SK-MEL-5 (cell line): ENCODE measurements around the gene ESM1. TPM values are rescaled to one million over a fixed set of nuclear protein-coding genes. Genes with fewer than 3 reads are reported as not detected.
"Not testable (repeated sequence)": the region's sequence is repeated elsewhere in the genome, so short reads cannot be mapped to it uniquely, and the experiment has no call there.

Experiments
- DNase-seq: peaks from one replicate; pipeline ENCODE4 v3.0.0-alpha.2; 2016; ENCODE audit warnings: low read depth, low spot score
- in situ Hi-C: cut with HindIII; loops from 2 replicates; pipeline ENCODE4 v1.10.0; 2016; ENCODE audit warnings: low sequenced_read_pairs, high pct_unique_total_duplicates, low pct_unique_long_range_greater_than_20kb
- polyA plus RNA-seq, 2 experiments: library from polyadenylated mRNA; depleted of rRNA; stranded (reverse); fragments of >200 nt; gene quantifications; 2 replicates each; pipeline ENCODE4 v1.2.3, GENCODE V29; 2015
- total RNA-seq: library from RNA; depleted of rRNA; stranded (reverse); fragments of >200 nt; shearing (Covaris generic); gene quantifications from 2 replicates; pipeline ENCODE4 v1.2.3, GENCODE V29; 2014; rRNA removed

ESM1 gene, protein sequence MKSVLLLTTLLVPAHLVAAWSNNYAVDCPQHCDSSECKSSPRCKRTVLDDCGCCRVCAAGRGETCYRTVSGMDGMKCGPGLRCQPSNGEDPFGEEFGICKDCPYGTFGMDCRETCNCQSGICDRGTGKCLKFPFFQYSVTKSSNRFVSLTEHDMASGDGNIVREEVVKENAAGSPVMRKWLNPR
- total RNA-seq, result not detected in 2 replicates
- 0.08 and 0.37 TPM in 2 replicates for polyA plus RNA-seq (2015; cell fraction: cytosol; rRNA removed)
- 0.16 TPM in 1 of 2 replicates, not detected in the other for polyA plus RNA-seq (2015; cell fraction: nucleus; rRNA removed)

DNA sequence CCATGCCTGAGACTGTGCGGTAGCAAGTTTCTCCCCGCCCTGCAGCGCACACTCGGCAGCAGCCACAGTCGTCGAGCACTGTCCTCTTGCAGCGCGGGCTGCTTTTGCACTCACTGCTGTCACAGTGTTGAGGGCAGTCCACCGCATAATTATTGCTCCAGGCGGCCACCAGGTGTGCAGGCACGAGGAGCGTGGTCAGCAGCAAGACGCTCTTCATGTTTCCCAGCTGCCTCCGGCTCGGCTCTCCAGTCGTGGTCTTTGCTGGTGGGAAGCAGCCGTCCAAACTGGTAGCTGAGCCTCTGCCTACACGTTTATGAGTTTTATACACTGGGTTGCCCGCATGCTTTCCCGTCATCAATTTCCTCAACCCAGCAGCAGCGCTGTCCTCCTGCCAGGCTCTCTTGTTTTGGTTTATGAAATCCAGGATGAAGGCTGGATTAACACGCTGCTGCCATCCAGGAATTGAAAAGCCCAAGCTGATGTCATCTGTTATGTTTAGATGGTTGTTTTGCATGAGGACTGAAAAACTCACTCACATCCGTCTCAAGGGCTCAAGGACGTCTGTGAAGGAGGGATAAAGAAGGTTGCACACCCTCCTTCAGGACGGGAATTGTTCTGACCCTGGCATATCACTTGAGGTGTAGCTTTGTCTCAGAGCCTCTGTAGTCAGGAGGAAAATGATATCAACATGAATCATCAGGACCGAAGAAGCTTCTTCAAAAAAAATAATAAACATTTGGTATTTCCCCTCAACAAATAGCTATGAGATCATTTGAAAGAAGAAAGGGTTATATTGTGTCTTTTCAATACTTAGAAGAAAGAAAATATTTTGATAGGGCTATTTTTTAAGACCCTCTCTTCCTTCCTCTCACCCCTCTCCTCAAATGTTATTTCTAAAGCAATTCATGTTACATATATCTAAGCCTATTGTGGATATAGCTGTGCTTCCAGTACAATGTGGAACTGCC, at the start of gene ESM1:
TSS of gene ESM1 (minus strand) at position 293 of the 968 bp plus-strand sequence. CDS start at position 217, 76 bp downstream.
- no peak for DNase-seq
- in situ Hi-C loops, result no loop called here

DNA sequence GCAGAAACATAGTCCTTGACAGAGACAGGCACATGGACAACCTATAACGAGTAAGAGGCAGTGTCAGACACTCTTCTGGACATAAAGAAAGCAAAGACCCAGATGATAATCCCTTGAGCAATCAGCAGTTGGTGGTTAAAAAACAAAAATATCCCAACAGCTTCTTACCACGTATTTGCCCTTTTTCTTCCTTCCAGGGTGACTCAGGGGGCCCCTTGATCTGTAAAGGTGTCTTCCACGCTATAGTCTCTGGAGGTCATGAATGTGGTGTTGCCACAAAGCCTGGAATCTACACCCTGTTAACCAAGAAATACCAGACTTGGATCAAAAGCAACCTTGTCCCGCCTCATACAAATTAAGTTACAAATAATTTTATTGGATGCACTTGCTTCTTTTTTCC, 48.2 kb upstream of the ESM1 start:
- DNase-seq, result no peak
- in situ Hi-C loops, result no loop called here

DNA sequence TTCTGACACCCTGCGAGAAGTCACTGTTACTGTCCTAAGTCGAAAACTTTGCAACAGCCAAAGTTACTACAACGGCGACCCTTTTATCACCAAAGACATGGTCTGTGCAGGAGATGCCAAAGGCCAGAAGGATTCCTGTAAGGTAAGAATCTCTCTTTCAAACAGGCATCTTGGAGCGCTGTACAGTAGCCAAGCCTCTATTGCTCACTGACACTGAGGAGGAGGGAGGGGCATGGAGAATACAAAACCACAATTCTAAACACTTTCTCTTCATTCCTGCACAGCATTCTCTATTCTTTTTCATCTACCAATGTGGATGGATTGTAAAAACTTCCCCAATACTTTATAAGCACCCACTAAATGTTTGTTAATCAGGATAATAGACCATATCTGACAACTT, 46.1 kb upstream of the ESM1 start:
- no peak for DNase-seq
- in situ Hi-C loops, result no loop called here

DNA sequence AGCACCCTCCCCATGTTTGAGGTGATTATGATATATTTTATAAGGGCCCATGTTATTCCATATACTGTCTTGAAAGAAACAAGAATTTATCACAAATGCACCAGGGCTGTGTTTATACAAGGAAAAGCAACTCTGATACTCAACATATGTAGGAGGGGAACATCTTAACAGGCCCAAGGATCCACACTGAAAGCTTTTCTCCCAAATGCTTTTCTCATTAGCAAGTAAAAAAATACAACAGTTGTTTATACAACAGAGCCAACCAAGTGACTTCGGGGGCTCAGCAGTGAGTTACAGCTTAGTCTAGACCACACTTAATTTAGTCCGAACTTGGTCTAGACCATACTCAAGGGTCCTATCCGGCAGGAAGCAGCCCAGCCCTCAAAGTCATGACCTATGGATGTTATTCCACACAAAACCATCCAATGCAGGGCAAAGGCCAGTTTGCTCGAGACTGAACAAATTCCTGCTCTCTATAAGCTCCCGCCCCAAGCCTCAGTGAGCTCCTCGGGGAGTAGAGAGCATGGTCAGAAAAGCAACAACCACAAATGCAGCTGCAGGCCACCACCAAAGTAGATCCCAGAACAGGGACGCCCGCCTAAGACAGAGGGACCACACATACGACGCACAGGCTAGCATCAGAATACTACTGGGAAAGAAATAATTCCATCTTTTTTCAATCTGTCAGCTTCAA, 45.4 kb upstream of the ESM1 start:
- no peak for DNase-seq
- in situ Hi-C loops, result no loop called here

DNA sequence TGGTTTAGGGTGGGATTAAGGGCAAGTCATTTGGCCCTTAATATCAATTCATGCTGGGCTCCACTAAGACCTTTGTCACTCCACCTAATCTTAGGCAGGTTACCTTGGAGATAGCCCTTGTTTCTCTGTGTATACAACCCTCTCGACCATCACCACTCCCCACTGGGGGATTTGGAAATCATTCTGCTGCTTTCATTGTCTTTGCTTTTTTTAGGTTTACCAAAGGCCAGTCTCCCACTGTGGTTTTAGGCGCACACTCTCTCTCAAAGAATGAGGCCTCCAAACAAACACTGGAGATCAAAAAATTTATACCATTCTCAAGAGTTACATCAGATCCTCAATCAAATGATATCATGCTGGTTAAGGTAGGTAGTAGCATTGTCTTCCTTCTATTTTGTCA, 44.8 kb upstream of the ESM1 start:
- in situ Hi-C loops, result no loop called here
- DNase-seq, result no peak

DNA sequence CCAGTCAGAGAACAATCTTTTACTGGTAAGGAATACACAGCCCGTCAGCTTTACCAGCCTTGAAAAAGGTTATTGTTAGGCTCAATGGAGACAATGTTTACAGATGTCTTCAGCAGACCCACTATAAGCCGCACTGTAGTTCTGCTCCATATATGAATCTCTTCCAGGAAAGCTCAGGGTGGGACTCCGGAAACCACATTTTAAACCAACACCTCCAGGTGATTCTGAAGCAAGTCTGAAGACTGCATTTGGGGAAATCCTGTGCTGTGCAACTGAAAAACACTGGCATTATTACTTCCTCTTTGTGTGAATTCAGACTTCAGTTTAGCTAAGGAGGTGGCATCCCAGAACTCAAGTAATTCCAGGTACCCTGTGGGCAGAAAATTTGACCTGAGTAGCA, 42.2 kb upstream of the ESM1 start:
- in situ Hi-C loops, result no loop called here
- DNase-seq, result no peak

DNA sequence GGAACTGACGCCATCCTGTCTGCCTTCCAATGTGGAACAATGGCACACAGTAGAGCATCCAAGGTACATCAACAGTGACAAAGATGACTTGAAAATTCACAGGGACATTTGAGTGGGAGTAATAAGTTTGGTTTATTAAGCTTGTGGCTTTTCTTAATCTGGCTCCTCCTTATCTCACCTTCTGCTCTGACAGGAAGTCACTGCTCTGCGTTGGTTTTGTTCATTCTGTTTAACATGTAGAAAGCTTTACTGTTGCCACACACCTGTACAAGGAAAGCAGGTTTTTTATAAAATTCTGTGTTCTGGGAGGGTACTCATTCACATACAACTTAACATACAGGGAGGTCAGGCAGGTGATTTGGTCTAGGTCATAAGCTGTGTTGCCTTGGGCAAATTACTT, 37.1 kb upstream of the ESM1 start:
- DNase-seq, result no peak
- in situ Hi-C loops, result no loop called here

DNA sequence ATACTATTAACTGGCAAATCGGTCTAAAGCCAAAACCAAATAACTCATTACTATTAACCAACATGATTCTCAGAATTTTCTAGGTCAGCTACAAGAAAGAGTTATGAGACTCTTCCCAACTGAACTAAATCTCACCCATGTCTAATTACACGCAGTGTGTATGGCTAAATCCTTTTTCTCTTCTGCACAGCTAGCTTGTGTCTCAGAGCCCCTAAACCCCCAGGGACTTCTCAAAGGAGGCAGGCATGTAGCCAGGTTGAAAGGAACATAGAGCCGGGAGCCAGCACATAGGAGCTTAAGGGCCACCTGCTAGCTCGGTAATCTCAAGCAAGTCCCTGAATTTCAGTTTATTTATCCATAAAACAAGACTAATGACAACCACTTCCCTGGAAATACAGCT, 36.4 kb upstream of the ESM1 start:
- in situ Hi-C loops, result no loop called here
- DNase-seq, result no peak

DNA sequence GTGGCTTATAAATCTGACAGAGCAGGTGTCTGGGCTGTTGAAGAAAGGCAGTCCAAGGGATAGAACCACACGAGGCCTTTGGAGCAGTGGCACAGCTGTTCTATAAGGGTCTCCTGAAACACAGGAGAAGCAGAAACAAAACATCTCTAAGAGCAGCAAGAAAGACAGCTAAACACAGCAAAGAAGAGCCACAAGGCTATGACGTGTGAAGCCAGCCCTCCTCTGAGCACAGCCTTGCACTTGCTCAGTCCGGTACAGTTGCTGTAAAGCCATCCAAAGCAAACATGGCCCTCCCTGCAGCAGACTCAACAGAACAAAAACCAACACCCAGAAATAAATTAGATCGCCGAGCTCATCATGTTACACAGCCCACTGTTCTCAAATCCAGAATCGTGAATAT, 36.0 kb upstream of the ESM1 start:
- in situ Hi-C loops, result no loop called here
- DNase-seq, result no peak

DNA sequence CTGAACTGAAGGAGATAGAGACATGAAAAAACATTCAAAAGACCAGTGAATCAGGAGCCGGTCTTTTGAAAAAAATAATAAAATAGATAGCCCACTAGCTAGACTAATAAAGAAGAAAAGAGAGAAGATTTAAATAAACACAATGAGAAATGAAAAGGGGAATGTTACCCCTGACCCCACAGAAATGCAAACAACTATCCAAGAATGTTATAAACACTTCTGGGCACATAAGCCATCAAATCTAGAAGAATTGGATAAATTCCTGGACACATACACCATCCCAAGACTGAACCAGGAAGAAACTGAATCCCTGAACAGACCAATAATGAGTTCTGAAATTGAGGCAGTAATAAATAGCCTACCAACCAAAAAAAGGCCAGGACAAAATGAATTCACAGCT, 24.8 kb upstream of the ESM1 start:
- in situ Hi-C loops, DNase-seq: not testable (repeated sequence)

DNA sequence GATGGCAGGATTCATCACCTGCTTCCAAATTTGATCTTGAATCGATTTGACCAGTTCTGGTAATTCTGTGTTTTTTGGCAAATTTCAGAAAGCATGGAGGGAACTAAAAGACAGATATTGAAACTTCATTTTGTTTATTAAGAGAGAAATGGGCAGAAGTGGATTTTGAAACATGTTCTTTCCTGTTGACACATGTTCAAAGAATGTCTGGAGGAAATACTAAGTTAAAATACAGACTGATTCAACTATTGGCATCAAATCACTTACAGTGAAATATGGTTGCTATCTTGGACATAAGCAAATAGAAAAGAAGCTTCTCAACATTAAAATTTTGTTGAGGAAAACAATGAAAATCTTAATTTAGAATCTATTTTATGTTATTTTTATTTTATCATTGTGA, 19.3 kb upstream of the ESM1 start:
- in situ Hi-C loops, result no loop called here

DNA sequence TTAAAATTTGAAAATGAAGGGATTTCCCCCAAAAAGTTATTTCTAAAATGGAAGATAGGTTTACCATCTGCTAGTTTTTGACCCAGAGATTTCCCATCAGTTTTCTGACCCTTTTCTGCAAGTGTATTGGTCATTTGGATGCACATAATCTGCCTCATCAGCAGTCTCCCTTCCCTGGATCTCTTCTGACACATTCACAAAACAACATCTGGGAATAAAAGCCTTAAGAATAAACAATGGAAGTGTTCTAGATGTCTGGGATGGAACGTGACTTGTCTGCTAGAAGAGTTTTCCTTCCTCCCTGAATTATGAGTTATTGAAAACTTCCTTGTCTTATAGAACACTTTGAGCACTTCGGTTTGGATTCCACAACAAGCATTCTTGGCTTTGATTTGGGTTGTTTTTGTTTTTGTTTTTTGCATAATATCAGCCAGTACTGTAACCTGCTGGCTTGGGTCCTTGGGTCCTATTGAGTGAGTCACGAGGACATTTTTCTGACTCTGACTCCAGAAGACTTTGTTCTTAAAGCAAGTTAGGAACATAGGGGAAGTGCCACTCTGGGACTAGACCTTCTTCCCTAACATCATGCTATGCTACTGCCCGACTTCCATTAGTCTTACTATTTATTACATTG, 18.2 kb upstream of the ESM1 start:
- no peak for DNase-seq
- in situ Hi-C loops, result no loop called here

More for the DNA sequence above, 19.3 kb upstream of the ESM1 start:
- no peak for DNase-seq

DNA sequence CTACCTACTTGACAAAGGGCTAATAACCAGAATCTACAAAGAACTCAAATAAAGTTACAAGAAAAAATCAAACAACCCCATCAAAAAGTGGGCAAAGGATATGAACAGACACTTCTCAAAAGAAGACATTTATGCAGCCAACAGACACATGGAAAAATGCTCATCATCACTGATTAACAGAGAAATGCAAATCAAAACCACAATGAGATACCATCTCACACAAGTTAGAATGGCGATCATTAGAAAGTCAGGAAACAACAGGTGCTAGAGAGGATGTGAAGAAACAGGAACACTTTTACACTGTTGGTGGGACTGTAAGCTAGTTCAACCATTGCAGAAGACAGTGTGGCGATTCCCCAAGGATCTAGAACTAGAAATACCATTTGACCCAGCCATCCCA, 16.8 kb upstream of the ESM1 start:
- in situ Hi-C loops, DNase-seq: not testable (repeated sequence)

DNA sequence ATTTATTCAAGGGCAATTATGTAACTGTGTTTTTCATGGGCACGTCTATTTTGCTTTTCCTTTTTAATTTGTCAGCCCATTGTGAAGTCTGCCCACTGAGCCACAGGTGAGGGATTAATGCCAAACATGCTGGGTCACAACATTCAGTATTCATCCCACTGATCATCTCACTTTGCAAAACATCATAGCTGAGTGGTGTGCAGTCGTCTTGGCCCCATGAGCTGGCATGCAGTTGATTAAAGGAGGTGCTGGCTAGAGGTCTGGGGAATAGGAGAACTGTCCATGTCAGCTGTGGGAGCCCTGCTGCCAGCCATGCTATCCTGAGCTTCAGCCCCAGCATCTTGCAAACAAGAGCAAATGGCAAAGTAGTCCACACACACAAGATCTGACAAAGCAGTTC, 11.7 kb upstream of the ESM1 start:
- no peak for DNase-seq
- in situ Hi-C loops, result no loop called here

DNA sequence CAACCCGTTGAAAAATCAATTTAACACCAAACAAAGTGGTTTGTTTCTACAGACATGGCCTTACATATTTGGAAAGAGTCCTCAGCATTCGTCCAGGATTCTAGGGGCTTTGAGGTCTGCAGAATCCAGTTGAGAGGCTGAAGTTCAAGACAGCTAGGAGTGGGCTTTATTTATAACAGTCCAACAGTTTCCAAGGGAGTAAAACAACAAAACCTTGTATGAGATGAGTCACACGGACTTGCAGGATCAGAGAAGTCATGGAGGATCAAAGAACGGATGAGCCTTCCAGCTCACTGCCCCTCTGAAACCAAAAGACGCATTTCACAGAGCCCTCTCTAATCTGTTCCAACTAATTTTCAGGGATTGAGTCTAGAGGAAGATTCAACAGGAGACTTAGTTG, 11.1 kb upstream of the ESM1 start:
- in situ Hi-C loops, result no loop called here
- no peak for DNase-seq

DNA sequence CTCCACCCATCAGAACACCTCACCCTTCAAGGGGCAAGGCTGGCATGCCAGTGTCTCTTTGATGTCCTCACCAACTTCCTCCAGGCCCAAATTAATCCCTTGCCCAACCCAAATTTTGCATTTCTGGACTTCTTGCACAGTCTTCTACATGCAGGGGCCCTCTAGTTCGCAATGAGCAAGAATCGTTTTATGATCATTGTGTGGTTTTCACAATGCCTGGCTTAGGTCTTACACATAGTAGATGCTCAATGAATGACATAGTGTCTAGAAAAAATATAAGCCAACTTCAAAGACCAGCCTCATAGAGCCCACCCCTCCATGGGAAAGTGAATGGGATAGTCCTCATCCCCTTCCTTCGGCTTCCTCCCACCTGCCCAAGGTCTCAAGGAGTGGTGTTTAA, 9.8 kb upstream of the ESM1 start:
- in situ Hi-C loops, result no loop called here
- DNase-seq, result no peak

DNA sequence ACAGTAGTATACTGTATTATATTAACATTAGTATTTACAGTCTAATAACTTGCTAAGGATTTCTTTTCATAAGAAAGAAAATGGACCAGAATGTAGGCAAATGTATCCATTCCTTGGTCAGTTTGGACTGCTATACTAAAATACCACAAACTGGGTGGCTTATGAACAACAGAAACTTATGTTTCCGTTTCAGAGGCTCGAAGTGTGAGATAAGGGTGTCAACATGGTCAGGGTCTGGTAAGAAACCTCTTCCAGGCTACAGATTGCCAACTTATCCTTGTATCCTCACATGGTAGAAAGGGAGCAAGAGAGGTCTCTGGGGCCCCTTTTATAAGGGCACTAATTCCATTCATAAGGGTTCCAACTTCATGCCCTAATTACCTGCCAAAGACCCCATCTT, 9.2 kb upstream of the ESM1 start:
- in situ Hi-C loops, result no loop called here
- no peak for DNase-seq

DNA sequence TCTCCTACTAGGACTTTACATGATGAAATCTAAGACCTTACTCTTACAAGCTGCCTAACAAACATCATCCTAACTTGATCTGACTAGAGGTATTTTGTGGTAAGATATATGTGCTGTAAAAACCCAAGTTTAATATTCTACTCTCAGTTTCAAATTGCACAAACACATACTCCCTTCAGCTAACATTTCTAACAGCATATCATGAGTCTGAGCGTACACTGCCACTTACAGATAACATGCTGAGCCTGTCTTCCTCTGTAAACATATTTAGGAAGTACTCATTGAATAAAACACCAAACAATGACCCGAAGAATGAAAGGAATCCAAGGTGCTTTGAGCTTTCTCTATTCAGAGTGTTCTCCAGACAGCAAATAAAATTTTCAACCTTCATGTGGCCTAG, 7.9 kb upstream of the ESM1 start:
- in situ Hi-C loops, result no loop called here
- DNase-seq, result no peak
